Tibial nerve (tissue), 4 donors: ENCODE measurements around the gene FAAH.

ENCODE experiments used
- CTCF ChIP-seq, 5 experiments: fragments of 200-600 bp in 3 of 5; fragments of 450-650 bp in 2 of 5; sonication (generic) in 3 of 5; IDR thresholded peaks; one replicate each; pipeline ENCODE4 v1.5.1; 2016 to 2019; ENCODE audit warnings: antibody characterized with exemption in 5 of 5, mild to moderate bottlenecking in 3 of 5, moderate library complexity in 2 of 5
- EP300 ChIP-seq, 2 donors: sonication (generic); formaldehyde crosslinking; IDR thresholded peaks; one replicate each; pipeline ENCODE4 v1.6.1; 2017; ENCODE audit warnings: antibody characterized with exemption in 2 of 2, mild to moderate bottlenecking in 1 of 2

- TF ChIP-seq CTCF (IDR thresholded peaks at IDR 0.05) (no peak), EP300 (IDR thresholded peaks at IDR 0.05) (no peak)
Measured at GRCh38 chr1:46418976-46419375, 24.9 kb downstream of the FAAH start.
